GM15510 (cell line): ENCODE data around the gene SLC25A47.

Experiments
- POLR2A ChIP-seq: IDR thresholded peaks from 3 replicates; pipeline ENCODE4 v1.6.1; 2011; ENCODE audit warnings: borderline replicate concordance; ENCODE audit not compliant: insufficient read length; ENCODE audit errors: extremely low read depth

Gene SLC25A47

GRCh38 chr14:100328495-100329163 is 5.5 kb downstream of the SLC25A47 start:
- no peak for TF ChIP-seq POLR2A

DNA sequence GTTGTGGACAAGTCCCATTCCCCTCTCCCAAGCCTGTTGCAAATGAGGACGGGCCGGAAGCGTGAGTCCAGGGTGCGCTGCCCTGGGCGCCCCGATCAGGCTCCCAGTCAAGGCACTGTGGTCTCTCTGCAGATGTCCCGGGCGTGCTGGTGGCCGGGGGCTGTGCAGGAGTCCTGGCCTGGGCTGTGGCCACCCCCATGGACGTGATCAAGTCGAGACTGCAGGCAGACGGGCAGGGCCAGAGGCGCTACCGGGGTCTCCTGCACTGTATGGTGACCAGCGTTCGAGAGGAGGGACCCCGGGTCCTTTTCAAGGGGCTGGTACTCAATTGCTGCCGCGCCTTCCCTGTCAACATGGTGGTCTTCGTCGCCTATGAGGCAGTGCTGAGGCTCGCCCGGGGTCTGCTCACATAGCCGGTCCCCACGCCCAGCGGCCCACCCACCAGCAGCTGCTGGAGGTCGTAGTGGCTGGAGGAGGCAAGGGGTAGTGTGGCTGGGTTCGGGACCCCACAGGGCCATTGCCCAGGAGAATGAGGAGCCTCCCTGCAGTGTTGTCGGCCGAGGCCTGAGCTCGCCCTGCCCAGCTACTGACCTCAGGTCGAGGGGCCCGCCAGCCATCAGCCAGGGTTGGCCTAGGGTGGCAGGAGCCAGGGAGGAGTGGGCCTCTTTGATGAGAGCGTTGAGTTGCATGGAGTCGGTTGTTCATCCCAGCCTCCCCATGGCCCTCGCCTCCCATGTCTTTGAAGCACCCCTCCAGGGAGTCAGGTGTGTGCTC is 6.3 kb downstream of the SLC25A47 start:
- no peak for TF ChIP-seq POLR2A

DNA sequence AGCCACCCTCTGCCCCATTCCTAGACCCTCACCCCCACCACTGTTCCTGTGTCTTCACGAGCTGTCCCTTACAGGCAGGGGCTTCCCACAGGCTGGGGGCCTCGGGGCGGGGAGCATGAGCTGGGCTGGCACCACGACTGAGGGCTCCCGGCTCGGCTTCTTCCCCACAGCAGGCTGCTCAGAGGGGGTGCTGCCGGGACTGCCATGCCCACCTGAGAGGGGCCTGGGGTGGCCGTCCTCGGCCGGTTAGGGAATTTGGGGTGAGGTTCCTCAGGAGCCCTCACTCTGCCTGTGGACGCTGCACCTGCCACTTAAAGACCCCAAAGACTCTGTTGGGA is 6.8 kb downstream of the SLC25A47 start:
- no peak for TF ChIP-seq POLR2A

- TF ChIP-seq POLR2A, result no peak
Measured at GRCh38 chr14:100330388-100330931, 7.3 kb downstream of the SLC25A47 start.

DNA sequence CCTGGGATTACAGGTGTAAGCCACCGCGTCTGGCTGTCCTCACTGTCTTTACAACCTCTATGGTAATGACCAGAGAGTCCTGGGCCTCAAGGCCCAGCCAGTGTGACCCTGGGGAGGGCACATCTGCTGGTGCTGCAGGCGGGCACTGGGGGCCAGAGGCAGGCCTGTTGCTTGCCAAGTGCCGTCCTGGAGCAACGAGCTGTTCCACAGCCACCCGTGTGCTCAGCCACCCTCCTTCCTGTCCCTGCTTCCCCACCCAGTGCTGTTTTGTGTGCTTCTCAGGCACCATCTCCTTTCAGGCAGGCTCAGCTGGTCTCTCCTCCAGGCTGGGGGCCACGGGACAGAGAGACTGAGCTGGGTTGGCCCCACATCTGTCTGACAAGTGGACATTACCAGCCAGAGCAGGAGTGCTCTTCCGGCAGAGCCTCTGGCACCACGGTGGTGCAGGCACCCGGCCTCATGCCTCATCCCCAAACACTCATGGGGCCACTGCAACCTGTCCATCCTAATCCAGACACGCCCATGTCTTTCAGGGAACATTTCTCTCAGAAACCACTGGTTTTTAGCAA is 9.0 kb downstream of the SLC25A47 start:
- peak; percentile 15 for TF ChIP-seq POLR2A

DNA sequence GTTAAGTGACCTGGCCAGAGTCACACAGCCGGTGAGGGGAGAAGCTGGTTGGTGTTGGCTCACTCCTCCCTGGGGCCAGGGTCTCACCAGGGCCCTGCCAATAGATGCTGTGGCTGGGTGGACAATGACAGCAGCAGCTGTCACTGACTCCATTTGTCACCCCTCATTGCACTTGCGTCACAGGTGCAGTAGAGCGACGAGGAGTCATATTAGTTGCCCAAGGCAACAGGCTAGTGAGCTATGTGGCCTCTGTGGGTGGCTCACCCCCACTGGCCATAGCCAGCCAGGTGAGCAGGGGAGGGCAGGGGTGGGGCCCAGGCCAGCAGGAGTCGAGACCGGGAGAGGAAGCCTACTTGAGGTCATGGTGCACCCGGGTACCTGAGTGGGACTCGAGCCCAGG is 9.7 kb downstream of the SLC25A47 start:
- TF ChIP-seq POLR2A, result no peak

DNA sequence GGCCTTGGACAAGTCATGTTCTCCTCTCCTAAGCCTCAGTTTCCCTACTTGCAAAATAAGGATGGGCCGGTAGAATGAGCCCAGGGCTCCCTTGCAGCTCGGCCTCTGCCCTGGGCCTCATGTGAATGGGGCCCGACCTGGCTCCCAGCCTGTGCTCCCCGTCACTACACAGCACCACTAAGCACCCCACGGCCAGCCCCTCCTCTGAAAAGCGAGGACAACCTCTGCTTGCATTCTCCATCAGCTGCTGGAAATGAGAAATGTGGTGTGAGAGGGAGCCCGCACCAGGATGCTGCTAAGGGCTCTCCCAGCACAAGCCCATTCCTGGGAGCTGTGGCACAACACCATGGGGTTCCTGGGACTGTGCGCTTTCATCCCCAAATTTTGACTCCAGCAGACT is 10.2 kb downstream of the SLC25A47 start:
- no peak for TF ChIP-seq POLR2A

- no peak for TF ChIP-seq POLR2A
Measured at GRCh38 chr14:100333827-100334226, 10.7 kb downstream of the SLC25A47 start.

DNA sequence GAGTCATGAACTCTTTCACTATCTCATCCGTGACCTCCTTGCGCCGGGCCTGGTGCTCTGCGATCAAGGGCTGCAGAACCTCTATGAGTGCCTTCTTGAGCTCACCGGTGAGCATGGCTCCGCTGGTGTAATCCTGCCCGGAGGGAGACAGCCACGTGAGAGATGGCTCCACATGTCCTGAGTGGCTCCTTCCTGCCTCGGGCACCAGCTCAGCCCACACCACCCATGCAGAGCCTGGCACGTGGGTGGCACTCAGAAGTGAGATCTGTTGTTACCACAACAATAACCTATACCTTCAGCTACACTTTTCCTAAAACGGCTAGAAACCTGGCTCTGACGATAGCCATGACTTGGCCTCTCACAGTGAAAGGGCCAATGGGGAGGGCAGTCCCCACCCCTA is 11.8 kb downstream of the SLC25A47 start:
- no peak for TF ChIP-seq POLR2A

GRCh38 chr14:100336618-100337530 is 13.7 kb downstream of the SLC25A47 start:
- no peak for TF ChIP-seq POLR2A

- no peak for TF ChIP-seq POLR2A
Measured at GRCh38 chr14:100339766-100340422, 16.8 kb downstream of the SLC25A47 start.

DNA sequence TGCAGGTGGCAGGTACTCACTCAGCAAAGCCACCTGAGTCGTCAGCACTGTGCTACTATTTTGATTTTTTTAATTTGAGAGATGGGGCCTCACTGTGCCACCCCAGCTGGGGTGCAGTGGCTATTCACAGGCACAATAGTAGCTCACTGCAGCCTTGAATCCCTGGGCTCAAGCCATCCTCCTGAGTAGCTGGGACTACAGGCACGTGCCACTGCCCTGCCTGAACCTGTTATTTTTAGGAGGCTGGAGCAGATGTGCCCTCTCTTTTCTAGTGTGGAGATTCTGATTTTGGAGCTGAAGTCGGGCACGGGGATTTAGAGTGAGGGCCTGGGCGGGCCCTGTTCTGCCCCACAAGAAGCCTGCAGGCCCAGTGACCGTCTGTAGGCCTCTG is 17.3 kb downstream of the SLC25A47 start:
- no peak for TF ChIP-seq POLR2A

GRCh38 chr14:100341301-100342031 is 18.3 kb downstream of the SLC25A47 start:
- no peak for TF ChIP-seq POLR2A
